Progenitor cell of endocrine pancreas (in vitro differentiated cells): ENCODE results near the gene CYTL1. TPM values are rescaled to one million over a fixed set of nuclear protein-coding genes. Genes with fewer than 3 reads are reported as not detected.

Experiments
- DNase-seq: peaks from one replicate; pipeline ENCODE4 v3.0.0; 2021; ENCODE audit warnings: low spot score; ENCODE audit not compliant: unreplicated experiment
- H3K27ac Mint-ChIP-seq: 2 replicates; pipeline ENCODE4 v1.8.0; 2021; ENCODE audit warnings: mild to moderate bottlenecking, moderate library complexity, mixed read lengths
- H3K27me3 Mint-ChIP-seq: 2 replicates; pipeline ENCODE4 v1.8.0; 2021; ENCODE audit warnings: mixed read lengths
- H3K36me3 Mint-ChIP-seq: 2 replicates; pipeline ENCODE4 v1.8.0; 2022; ENCODE audit warnings: mixed read lengths; ENCODE audit not compliant: insufficient read depth
- H3K4me1 Mint-ChIP-seq: 2 replicates; pipeline ENCODE4 v1.8.0; 2021; ENCODE audit warnings: low read depth, mixed read lengths
- H3K4me3 Mint-ChIP-seq: 2 replicates; pipeline ENCODE4 v1.8.0; 2021; ENCODE audit warnings: low read depth, mild to moderate bottlenecking, moderate library complexity, mixed read lengths
- H3K9me3 Mint-ChIP-seq: 2 replicates; pipeline ENCODE4 v1.8.0; 2021; ENCODE audit warnings: low read depth, mixed read lengths
- total RNA-seq: library from RNA; stranded (reverse); gene quantifications from 2 replicates; pipeline ENCODE4 v1.2.1, GENCODE V29; 2021
- TF ChIP-seq, protein P1 (sequence below): fragments of 200-600 bp; sonication (generic); IDR thresholded peaks from one replicate; pipeline ENCODE4 v1.5.0; 2021; ENCODE audit warnings: antibody characterized with exemption, mild to moderate bottlenecking; ENCODE audit not compliant: unreplicated experiment

CYTL1 gene
- total RNA-seq, 1 donor from 2014 or later = 1.2 TPM

DNA sequence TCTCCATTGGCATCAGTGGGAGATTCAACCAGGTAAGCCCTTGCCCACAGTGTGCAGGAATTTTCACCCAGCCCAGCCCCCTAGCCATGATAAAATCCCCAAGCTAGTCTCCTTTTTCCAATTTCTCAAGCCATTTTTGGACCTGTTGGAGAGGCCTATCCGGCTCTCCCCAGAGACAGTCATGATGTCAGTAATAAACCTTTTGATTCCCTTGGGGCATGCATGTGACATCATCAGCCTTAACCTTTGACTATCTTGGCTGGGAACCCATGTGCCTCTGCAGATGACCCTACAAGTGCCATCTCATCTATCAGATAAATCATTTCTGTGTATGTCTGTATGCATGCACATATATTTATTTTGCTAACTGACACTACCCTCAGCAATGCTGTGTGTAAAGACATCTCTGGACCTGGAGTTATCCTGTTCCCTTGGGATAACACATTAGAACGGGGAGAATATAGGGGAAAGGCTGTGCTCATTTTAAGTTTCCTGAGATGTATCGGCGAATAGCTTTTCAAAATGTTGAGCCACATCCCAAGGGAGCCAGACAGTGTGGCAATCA, 51.0 kb downstream of the CYTL1 start:
- H3K27me3 Mint-ChIP-seq = peaks cover 10% of the 10 kb centered on the region
- H3K9me3 Mint-ChIP-seq = peaks cover 6% of the 10 kb centered on the region
- no peak overlapping the region for H3K4me3 Mint-ChIP-seq
- H3K27ac Mint-ChIP-seq = no peak overlapping the region
- no peaks in the 10 kb centered on the region for H3K36me3 Mint-ChIP-seq
- H3K4me1 Mint-ChIP-seq = no peaks in the 10 kb centered on the region
- no peak for DNase-seq
- TF ChIP-seq, protein P1, sequence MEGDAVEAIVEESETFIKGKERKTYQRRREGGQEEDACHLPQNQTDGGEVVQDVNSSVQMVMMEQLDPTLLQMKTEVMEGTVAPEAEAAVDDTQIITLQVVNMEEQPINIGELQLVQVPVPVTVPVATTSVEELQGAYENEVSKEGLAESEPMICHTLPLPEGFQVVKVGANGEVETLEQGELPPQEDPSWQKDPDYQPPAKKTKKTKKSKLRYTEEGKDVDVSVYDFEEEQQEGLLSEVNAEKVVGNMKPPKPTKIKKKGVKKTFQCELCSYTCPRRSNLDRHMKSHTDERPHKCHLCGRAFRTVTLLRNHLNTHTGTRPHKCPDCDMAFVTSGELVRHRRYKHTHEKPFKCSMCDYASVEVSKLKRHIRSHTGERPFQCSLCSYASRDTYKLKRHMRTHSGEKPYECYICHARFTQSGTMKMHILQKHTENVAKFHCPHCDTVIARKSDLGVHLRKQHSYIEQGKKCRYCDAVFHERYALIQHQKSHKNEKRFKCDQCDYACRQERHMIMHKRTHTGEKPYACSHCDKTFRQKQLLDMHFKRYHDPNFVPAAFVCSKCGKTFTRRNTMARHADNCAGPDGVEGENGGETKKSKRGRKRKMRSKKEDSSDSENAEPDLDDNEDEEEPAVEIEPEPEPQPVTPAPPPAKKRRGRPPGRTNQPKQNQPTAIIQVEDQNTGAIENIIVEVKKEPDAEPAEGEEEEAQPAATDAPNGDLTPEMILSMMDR = no peak

Other genes starting within 250 kb of the CYTL1 start
- 2.9 and 5.0 TPM in 2 replicates for gene MSX1, start 159.8 kb downstream of the CYTL1 start, total RNA-seq
- gene STK32B, start 32.0 kb upstream of the CYTL1 start, total RNA-seq = 0.24 and 0.36 TPM in 2 replicates